K562 (cell line): Measurements from ENCODE around the gene RNF166. TPM values are rescaled to one million over a fixed set of nuclear protein-coding genes. Genes with fewer than 3 reads are reported as not detected.

Source experiments
- ARID1B ChIP-seq: fragments of 450-650 bp; IDR thresholded peaks from 2 replicates; pipeline ENCODE4 v1.6.1; 2016; ENCODE audit warnings: antibody characterized with exemption, mild to moderate bottlenecking, inconsistent platforms
- ATF1 ChIP-seq, 2 experiments: fragments of 450-650 bp in 1 of 2; IDR thresholded peaks; 2 replicates each; pipeline ENCODE4 v1.6.1; 2016; ENCODE audit warnings: missing compliant biosample characterization in 1 of 2, missing genetic modification characterization in 1 of 2
- CAMTA2 ChIP-seq: fragments of 250-450 bp; sonication (Bioruptor Pico); conservative IDR thresholded peaks from 2 replicates; pipeline ENCODE4 v1.5.1; 2022
- CCNT2 ChIP-seq: IDR thresholded peaks from 2 replicates; pipeline ENCODE4 v1.6.1; 2011; ENCODE audit warnings: borderline replicate concordance, low read depth, mild to moderate bottlenecking, moderate library complexity, mixed read lengths, low read length; ENCODE audit not compliant: insufficient read length; ENCODE audit errors: extremely low read depth
- DACH1 ChIP-seq: fragments of 450-650 bp; IDR thresholded peaks from 2 replicates; pipeline ENCODE4 v1.6.1; 2018; ENCODE audit not compliant: partially characterized antibody
- ETS1 ChIP-seq: conservative IDR thresholded peaks from 2 replicates; pipeline ENCODE4 v1.6.1; 2011; ENCODE audit warnings: low read depth, mild to moderate bottlenecking, low read length; ENCODE audit not compliant: control insufficient read depth
- FIP1L1 ChIP-seq: fragments of 200-400 bp; formaldehyde crosslinking; IDR thresholded peaks from 2 replicates; pipeline ENCODE4 v1.6.1; 2018; ENCODE audit warnings: mild to moderate bottlenecking, low read depth, low read length; ENCODE audit not compliant: poor library complexity, severe bottlenecking
- FOXJ3 ChIP-seq: sonication (generic); formaldehyde crosslinking; IDR thresholded peaks from 2 replicates; pipeline ENCODE4 v1.4.0; 2020; ENCODE audit warnings: mild to moderate bottlenecking, missing genetic modification reagents
- HOXB6 ChIP-seq: fragments of 250-450 bp; sonication (Bioruptor Pico); IDR thresholded peaks from 2 replicates; pipeline ENCODE4 v1.5.1; 2022; ENCODE audit warnings: mild to moderate bottlenecking, borderline replicate concordance
- KDM2B ChIP-seq: fragments of 250-450 bp; sonication (Bioruptor Pico); IDR thresholded peaks from 2 replicates; pipeline ENCODE4 v1.8.0; 2021; ENCODE audit warnings: mild to moderate bottlenecking, moderate library complexity
- NFE2 ChIP-seq: IDR thresholded peaks from 2 replicates; pipeline ENCODE4 v1.6.1; 2014; ENCODE audit warnings: antibody characterized with exemption, low read depth
- PHF21A ChIP-seq: fragments of 450-650 bp; IDR thresholded peaks from 2 replicates; pipeline ENCODE4 v1.6.1; 2017; ENCODE audit warnings: low read depth, borderline replicate concordance
- PKNOX1 ChIP-seq: fragments of 450-650 bp; IDR thresholded peaks from 2 replicates; pipeline ENCODE4 v1.6.1; 2016
- REST ChIP-seq, 2 experiments: fragments of 450-650 bp; formaldehyde crosslinking in 1 of 2; IDR thresholded peaks; 2 replicates each; pipeline versions ENCODE4 v1.4.0 to v1.6.1; 2014 to 2020; ENCODE audit warnings: mild to moderate bottlenecking in 2 of 2, borderline replicate concordance in 1 of 2, low read depth in 1 of 2
- ZBTB17 ChIP-seq: fragments of 450-650 bp; formaldehyde crosslinking; IDR thresholded peaks from 2 replicates; pipeline ENCODE4 v1.4.0; 2020; ENCODE audit warnings: mild to moderate bottlenecking
- polyA plus RNA-seq, 8 experiments: library from polyadenylated mRNA; depleted of rRNA in 4 of 8; stranded (reverse) in 5 of 8; unstranded in 3 of 8; fragments of >200 nt; fragmentation: Nextera tagmentation in 2 of 8; fragmentation: Illumina TruSeq in 1 of 8; extraction: Ambion mirVana in 2 of 8; extraction: Trizol in 1 of 8; gene quantifications; 2 replicates each; pipeline versions ENCODE4 v1.2.1 to v1.2.3, GENCODE V29; 2011 to 2014; ENCODE audit warnings: inconsistent platforms in 1 of 8, missing spikeins in 1 of 8
- total RNA-seq, 7 experiments: library from RNA; depleted of rRNA in 6 of 7; stranded (reverse); fragments of >200 nt in 6 of 7; fragmentation: Illumina TruSeq in 2 of 7; extraction: Trizol in 2 of 7; gene quantifications; 2 replicates each; pipeline versions ENCODE4 v1.2.1 to v1.2.3, GENCODE V29; 2011 to 2021; ENCODE audit warnings: low replicate concordance in 1 of 7

The RNF166 gene
- total and polyA plus RNA-seq, 9 of the 15 experiments (the other 6 are each of a cell fraction or from before 2014, with no cell fraction given) = 0.56 to 60.3 (median 19.5) TPM

GRCh38 chr16:88651276-88651988, 54.8 kb downstream of the RNF166 start (continued):
- TF ChIP-seq ETS1 (peak; percentile 80), NFE2 (0 out of 2 replicates have a peak, but pooled peaks have one; percentile 27), PKNOX1 (peak; percentile 56; the same call in 1 of the 2 replicates), ATF1 (CRISPR knock-in tag; IDR thresholded peaks at IDR 0.05) (no peak), ATF1 (tag; IDR thresholded peaks at IDR 0.05) (peak; percentile 84), PHF21A (peak; percentile 44), REST (IDR thresholded peaks at IDR 0.05; ENCODE audit: borderline replicate concordance) (no peak), REST (CRISPR knock-in tag; IDR thresholded peaks at IDR 0.05; ENCODE audit: low read depth) (peak; percentile 51; the same call in 1 of the 2 replicates), DACH1 (peak; percentile 7), ARID1B (peak; percentile 59), ZBTB17 (CRISPR knock-in tag) (0 out of 2 replicates have a peak, but pooled peaks have one; percentile 35), FOXJ3 (no peak), CCNT2 (peak; percentile 4), CAMTA2 (CRISPR knock-in tag) (no peak), FIP1L1 (no peak), KDM2B (CRISPR knock-in tag) (no peak), HOXB6 (CRISPR knock-in tag) (no peak)
